Activated CD4-positive, alpha-beta T cell treated with anti-CD3 and anti-CD28 coated beads, Interleukin-2, amount 50 U/mL, for 24 hours (primary cell): ENCODE measurements around the gene CCNC.
A peak's percentile ranks its signal among the peaks of the same experiment; 100 is the strongest.

Source experiments
- DNase-seq, 2 donors: peaks; one replicate each; pipeline ENCODE4 v3.0.0-alpha.2; 2020; ENCODE audit warnings: low read depth in 1 of 2, low spot score in 1 of 2

CCNC gene, protein sequence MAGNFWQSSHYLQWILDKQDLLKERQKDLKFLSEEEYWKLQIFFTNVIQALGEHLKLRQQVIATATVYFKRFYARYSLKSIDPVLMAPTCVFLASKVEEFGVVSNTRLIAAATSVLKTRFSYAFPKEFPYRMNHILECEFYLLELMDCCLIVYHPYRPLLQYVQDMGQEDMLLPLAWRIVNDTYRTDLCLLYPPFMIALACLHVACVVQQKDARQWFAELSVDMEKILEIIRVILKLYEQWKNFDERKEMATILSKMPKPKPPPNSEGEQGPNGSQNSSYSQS

DNA sequence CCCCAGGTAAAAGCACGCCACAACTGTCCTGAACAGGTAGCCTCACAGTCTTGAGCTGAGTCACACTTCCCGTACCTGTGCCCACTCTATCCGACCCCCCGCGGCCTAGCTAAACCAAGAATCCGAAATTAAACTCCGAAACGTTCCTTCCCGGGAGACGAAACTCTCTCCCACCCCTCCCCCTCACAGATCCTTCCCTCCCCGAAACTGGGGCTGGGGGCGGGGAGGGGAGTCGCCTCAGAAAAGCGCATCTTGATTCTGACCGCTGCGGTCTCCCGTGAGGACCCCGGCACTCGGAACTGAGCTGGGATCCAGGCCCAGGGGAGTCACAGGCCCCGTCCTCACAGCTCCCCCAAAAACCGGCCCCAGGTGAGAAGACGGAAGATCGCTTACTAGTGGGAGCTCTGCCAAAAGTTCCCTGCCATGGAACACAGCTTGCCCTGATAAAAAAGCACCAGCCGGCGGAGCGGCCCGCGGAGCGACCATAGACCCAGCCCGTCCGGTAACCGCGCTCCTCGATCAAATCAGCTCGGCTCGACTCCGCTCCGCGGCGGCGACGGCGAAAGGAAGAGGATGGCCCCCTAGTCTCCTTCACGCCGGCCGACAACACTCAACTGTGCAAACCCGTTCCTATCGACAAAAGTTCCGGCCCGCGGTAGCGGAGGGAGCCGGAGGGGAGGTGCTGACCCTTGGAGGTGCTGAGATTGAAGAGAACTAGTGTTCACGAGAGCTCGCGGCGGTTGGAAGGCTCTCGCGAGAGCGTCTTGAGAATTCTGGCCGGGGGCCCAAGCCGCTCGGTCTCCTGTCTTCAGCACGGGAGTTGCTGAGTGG, at the start of gene CCNC:
CCNC (minus strand) TSS at position 558 of the 831 bp plus-strand sequence; CDS start at position 425, 133 bp downstream.
- DNase-seq: peak; percentile 86 to 88

- DNase-seq: no peak
Observed at GRCh38 chr6:99617131-99617530, 48.7 kb upstream of the CCNC start.

- DNase-seq: no peak
Observed at GRCh38 chr6:99614430-99615186, 46.1 kb upstream of the CCNC start.

DNA sequence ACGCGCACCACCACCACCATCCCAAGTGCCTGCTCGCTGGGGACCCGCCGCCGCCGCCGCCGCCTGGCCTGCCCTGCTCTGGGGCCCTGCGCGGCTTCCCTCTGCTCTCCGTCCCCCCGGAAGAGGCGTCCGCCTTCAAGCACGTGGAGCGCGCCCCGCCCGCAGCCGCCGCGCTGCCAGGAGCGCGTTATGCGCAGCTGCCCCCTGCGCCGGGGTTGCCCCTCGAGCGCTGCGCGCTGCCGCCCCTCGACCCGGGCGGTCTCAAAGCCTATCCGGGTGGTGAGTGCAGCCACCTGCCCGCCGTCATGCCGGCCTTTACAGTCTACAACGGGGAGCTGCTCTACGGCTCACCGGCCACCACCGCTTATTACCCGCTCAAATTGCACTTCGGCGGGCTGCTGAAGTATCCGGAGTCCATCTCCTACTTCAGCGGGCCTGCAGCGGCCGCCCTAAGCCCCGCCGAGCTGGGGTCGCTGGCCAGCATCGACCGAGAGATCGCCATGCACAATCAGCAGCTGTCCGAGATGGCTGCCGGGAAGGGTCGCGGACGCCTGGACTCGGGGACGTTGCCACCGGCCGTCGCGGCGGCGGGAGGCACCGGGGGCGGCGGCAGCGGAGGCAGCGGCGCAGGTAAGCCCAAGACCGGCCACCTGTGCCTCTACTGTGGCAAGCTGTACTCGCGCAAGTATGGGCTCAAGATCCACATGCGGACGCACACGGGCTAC, 45.4 kb upstream of the CCNC start:
- DNase-seq: no peak

GRCh38 chr6:99613409-99613704, 44.9 kb upstream of the CCNC start:
- DNase-seq: no peak

DNA sequence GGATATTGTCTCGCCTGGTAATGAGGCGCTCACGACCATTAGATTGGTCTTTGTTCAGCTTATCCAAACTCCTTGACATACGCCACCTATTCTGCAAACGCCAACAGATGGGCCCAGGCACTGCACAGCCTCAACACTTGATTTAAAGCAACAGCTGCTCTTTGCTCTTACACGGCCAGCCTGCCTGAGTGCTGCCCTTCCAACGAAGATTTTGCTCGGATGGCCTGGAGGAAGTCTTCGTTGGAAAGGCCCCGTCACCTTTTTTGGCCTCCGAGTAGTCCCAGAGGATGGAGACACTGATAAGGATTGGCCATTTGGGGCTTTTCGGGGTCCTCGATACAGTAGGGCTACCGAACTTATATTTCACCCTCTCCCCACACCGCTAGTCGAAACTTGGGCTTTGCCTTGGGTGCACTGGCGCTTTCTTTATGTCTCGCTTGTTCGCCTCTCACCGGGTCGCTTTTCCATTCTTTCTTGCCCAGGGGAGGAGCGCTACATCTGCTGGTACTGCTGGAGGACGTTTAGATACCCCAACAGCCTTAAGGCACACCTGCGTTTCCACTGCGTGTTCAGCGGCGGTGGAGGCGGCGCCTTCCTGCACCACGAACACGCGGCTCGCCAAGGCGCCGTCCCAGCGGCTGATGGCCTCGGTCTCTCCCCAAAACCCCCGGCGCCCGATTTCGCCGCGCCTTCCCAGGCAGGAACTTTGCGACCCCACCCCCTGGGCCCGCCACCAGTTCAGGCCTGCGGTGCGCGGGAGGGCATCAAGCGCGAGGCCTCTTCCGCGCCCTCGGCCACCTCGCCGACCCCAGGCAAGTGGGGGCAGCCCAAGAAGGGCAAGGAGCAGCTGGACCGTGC, 44.3 kb upstream of the CCNC start:
- no peak for DNase-seq

DNA sequence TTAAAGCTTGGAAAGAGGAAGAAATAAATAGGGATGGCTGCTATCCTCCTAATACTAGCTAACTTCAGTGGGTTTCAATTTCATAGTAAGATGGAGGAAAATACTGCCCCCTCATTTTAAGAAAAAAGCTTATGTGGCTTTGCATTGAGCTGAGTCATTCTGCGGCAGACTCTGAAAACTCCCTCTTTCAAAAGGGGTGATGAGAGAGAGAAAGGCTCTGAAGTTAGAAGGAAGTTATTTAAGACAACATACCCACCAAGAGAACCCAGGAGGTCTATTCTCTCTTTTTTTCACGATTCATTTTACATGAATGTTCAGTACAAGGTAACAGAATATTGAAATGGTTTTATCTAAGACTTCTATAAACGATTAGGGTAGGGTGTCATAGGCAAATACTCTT, 42.7 kb upstream of the CCNC start:
- no peak for DNase-seq

DNA sequence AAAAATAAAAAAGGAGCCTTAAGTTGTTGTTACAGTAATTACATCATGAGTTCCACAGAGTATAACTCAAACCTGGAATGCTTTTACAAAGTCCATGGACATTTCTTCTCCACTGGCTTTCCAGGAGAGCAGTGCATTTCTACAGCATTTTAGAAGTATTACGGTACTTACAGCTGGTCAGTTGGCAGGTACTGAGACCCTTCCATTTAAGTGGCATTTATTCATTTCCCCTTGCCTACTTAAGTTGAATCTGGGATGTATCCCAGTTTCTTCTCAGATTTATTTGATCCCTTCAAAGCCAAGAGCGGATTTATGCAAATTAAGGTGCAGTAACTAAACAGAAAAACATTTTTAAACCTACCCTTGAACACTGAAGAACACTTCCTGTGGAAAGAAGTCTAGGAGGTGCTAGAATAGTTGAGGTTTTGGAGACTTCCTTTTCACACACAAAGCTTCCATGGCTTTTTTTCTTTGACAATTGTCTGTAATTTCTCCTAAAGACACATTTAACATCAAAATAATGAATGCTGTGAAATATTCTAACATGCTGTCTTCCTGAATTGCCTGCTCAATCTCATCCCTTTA, 41.5 kb upstream of the CCNC start:
- DNase-seq: no peak

DNA sequence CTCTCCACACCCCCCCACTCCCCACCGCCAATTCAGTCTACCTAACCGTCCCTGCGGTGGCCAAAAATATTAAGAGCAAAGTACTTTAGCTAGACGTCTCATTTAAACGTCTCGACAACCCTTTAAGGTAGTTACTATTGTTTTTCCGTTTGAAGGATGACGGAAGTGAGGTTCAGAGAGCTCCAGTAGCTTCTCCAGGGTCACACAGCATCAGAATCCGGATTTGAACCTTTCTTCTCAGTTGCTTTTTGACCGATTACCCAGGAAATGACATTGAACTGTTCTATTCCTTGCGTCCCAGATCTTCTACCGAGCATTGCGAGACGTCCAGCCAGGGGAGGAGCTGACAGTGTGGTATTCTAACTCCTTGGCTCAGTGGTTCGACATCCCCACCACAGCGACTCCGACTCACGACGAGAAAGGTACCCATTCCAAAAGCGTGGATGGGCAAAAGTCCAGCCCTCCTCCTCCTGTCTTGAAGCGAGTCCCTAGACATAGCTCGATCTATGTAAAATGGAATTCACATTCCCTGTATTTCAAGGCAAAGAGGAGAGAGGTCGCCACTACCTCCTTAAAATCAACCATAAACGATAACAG, 40.5 kb upstream of the CCNC start:
- DNase-seq: no peak

GRCh38 chr6:99608059-99608885, 39.8 kb upstream of the CCNC start:
- no peak for DNase-seq

DNA sequence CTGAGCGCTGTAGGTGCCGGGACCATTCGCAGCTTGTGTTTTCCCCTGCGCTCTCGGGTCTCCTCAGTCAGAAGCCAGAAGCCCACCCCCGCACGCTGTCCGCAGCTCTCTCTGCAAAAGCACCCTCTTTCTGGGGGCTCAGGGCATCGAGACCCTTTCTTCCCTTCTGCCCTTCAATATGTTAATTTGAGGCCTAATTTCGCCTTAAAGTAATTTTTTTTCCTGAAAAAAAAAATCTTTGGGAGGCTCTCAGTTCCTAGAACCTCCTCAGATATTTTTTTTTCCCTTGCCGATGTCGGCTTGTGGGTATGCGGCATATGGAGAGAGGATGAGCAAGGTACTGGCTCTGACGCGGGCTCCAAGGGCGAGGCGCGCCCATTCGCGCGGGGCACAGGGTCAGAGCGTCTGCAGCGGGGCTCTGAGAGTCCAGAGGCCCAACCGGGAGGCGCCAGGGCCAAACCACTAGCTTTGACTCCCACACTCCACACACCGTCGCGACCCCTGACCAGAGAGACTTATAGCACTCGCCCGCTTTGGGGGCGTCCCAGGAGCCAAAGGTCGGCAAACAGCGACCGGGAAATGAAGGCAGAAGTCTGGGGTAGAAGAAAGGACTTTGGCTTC, 39.1 kb upstream of the CCNC start:
- DNase-seq: no peak

GRCh38 chr6:99606656-99607415, 38.4 kb upstream of the CCNC start, which contains the start of gene PRDM13:
PRDM13 (plus strand) TSS chr6:99606833; CDS start chr6:99607035, 202 bp downstream.
- DNase-seq: no peak

GRCh38 chr6:99605911-99606655, 37.6 kb upstream of the CCNC start:
- no peak for DNase-seq

DNA sequence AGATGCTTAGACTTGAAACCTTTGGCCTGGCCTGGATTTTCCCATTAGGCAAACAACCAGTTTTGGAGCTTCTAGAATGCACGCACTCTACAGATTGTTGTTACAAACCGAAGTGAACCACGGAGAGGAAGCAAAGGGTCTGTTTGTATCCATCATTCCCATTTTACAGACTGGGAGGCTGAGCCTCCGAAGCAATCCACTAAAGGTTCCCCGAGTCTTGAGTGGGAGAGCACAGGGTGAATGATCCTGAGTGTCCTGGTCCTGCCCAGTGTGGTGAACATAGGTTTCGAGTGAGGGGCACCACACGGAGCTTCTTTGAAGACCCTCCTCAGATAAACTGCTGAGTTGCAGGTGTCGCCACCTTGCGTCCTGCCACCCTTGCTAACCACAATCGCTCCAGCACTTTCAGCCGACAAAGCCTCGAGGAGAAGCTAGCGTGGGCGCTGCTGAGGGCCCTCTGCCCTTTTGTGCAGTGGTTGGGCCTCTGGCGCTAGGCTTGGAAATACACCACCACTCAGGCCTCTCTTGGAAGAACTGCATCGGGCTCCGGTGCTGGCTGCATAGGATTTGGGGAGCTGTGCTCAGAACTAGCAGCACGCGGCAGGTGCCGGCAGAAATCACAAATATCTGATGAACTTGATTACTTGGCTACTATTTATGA, 36.7 kb upstream of the CCNC start:
- DNase-seq: no peak

DNA sequence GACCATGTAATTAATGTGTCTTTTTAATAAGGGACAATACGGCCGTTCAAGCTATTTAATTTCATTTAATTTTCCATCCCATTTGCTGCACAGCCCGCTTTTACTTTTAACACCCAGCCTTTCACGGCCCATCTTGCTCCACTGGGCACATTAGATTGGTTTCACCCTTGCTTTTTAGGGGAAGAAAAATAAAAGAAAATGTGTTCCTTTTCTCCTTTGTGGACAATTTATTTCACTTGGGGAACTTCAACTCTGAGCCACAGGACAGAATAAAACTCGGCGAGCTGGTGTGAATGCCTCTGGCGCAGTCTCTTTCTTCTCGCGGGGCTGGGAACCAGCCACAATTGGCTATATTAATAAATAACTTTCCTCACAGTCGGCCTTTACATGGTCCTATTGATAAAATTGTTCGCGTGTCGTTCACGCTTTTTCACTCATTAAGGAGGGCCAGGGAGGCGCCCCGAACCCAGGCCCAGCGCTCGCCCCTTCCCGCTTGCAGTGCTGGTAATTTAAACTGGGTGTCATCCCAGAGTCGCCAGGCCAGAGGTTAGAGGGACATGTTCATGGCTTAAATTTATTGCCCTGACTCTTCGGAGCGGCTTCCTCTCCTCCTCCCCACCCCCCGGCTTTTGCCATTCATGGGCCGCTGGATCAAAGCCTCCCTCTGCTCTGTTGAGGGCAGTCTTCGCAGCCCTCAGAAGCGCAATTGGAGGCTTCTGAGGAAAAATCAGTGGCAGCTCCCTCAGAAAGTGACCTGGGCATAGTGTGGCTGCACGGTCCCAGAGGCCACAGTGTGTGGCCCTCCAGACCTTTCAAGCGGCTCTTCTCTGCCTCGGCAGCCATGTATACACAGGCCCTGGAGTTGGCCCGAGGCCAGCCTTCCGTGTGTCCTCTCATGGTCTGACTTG, 36.0 kb upstream of the CCNC start:
- no peak for DNase-seq
